Breast epithelium (tissue), 4 donors: ENCODE results near the gene COA3. TPM values are rescaled to one million over a fixed set of nuclear protein-coding genes. Genes with fewer than 3 reads are reported as not detected.
"Not testable (repeated sequence)": the region's sequence is repeated elsewhere in the genome, so short reads cannot be mapped to it uniquely, and the experiment has no call there.

Experiments
- DNase-seq, 2 donors: peaks; one replicate each; pipeline ENCODE4 v3.0.0-alpha.2; 2019; ENCODE audit warnings: low spot score in 2 of 2
- H3K27ac ChIP-seq, 2 donors: fragments of 200-600 bp; sonication (generic) in 1 of 2; one replicate each; pipeline ENCODE4 v1.5.1; 2016 to 2019; ENCODE audit warnings: mild to moderate bottlenecking in 1 of 2
- H3K27me3 ChIP-seq, 2 donors: fragments of 200-600 bp; sonication (generic) in 1 of 2; one replicate each; pipeline versions ENCODE4 v1.5.1 to v1.6.0; 2017 to 2019; ENCODE audit warnings: control low read depth in 1 of 2, mild to moderate bottlenecking in 1 of 2
- H3K36me3 ChIP-seq: fragments of 200-600 bp; one replicate; pipeline ENCODE4 v1.5.1; 2019
- H3K4me1 ChIP-seq, 2 donors: fragments of 200-600 bp; sonication (generic); one replicate each; pipeline ENCODE4 v1.5.1; 2016 to 2019; ENCODE audit warnings: control low read depth in 1 of 2
- H3K4me3 ChIP-seq, 3 donors: fragments of 200-600 bp; sonication (generic); 1 replicate in 2 of 3; 2 replicates in 1 of 3; pipeline ENCODE4 v1.5.1; 2016 to 2019; ENCODE audit warnings: mild to moderate bottlenecking in 3 of 3, moderate library complexity in 2 of 3
- H3K9me3 ChIP-seq, 2 donors: fragments of 200-600 bp; sonication (generic) in 1 of 2; one replicate each; pipeline ENCODE4 v1.5.1; 2016 to 2019; ENCODE audit warnings: control low read depth in 1 of 2
- CTCF ChIP-seq, 3 donors: fragments of 450-650 bp; IDR thresholded peaks; one replicate each; pipeline ENCODE4 v1.5.1; 2016 to 2017; ENCODE audit warnings: antibody characterized with exemption in 3 of 3, mild to moderate bottlenecking in 3 of 3, moderate library complexity in 3 of 3
- POLR2A ChIP-seq: fragments of 450-650 bp; IDR thresholded peaks from one replicate; pipeline ENCODE4 v1.6.1; 2016; ENCODE audit warnings: antibody characterized with exemption, mild to moderate bottlenecking, moderate library complexity
- POLR2AphosphoS5 ChIP-seq, 3 donors: sonication (generic); formaldehyde crosslinking; IDR thresholded peaks; one replicate each; pipeline ENCODE4 v1.6.1; 2017; ENCODE audit warnings: antibody characterized with exemption in 3 of 3
- intact Hi-C: fragments of 100-400 bp; cut with DNase I; formaldehyde crosslinking; loops from one replicate; pipeline ENCODE4 v1.15.1; 2023; ENCODE audit warnings: low total_unique reads
- total RNA-seq, 3 donors: library from RNA; depleted of rRNA; stranded (reverse); fragments of >200 nt; gene quantifications; one replicate each; pipeline ENCODE4 v1.1.0, GENCODE V29; 2016

COA3 gene
- total RNA-seq, 3 donors from 2014 or later: 52.6 to 74.1 (median 72.8) TPM

GRCh38 chr17:42774066-42774745 is 24.3 kb downstream of the COA3 start:
- Histone ChIP-seq H3K9me3 (no peaks in the 10 kb centered on the region), H3K27me3 (no peaks in the 10 kb centered on the region), H3K36me3 (peaks cover 3% of the 10 kb centered on the region), H3K27ac (peak overlapping the region; percentile 81 to 84), H3K4me1 (no peaks in the 10 kb centered on the region), H3K4me3 (peak overlapping the region; percentile 67 to 78 (median 76))
- intact Hi-C loops: no loop called here
- DNase-seq: no peak
- TF ChIP-seq POLR2AphosphoS5 (IDR thresholded peaks at IDR 0.05) (no peak), CTCF (IDR thresholded peaks at IDR 0.05) (no peak), POLR2A (no peak)

- H3K4me3 ChIP-seq: peak within 1 kb of the TSS; percentile 67 to 78 (median 76)
- no peaks in the 10 kb centered on the region for H3K9me3 ChIP-seq
- H3K27ac ChIP-seq: peak within 1 kb of the TSS; percentile 81 to 84
- intact Hi-C loops: no loop called here
- H3K36me3 ChIP-seq: peaks cover 3% of the 10 kb centered on the region
- no peaks in the 10 kb centered on the region for H3K27me3 ChIP-seq
- TF ChIP-seq POLR2A: peak; percentile 61
- TF ChIP-seq POLR2AphosphoS5 (IDR thresholded peaks at IDR 0.05): peak; percentile 86 to 94 (median 88)
- no peak for TF ChIP-seq CTCF (IDR thresholded peaks at IDR 0.05)
- H3K4me1 ChIP-seq: no peaks in the 10 kb centered on the region
- peak; percentile 64 to 70 for DNase-seq
Measured at GRCh38 chr17:42773290-42774035, 25.0 kb downstream of the COA3 start, which contains the start of gene VPS25. Gene VPS25, plus strand, starts transcription at chr17:42773449. Its CDS starts 27 bp downstream, at chr17:42773476.

GRCh38 chr17:42772945-42773289 is 25.6 kb downstream of the COA3 start:
- H3K27ac ChIP-seq: peak overlapping the region; percentile 81 to 84
- H3K27me3 ChIP-seq: no peaks in the 10 kb centered on the region
- intact Hi-C loops: no loop called here

GRCh38 chr17:42769964-42770363 is 28.5 kb downstream of the COA3 start:
- DNase-seq, H3K36me3 ChIP-seq, H3K4me3 ChIP-seq, H3K9me3 ChIP-seq, intact Hi-C loops, H3K27ac ChIP-seq, H3K4me1 ChIP-seq, H3K27me3 ChIP-seq: not testable (repeated sequence)

More at GRCh38 chr17:42772945-42773289, 25.6 kb downstream of the COA3 start:
- Histone ChIP-seq H3K9me3 (no peaks in the 10 kb centered on the region), H3K4me3 (peak overlapping the region; percentile 67 to 78 (median 76)), H3K36me3 (no peaks in the 10 kb centered on the region), H3K4me1 (no peaks in the 10 kb centered on the region)
- TF ChIP-seq POLR2AphosphoS5 (IDR thresholded peaks at IDR 0.05): no peak
- TF ChIP-seq POLR2A: no peak
- TF ChIP-seq CTCF (IDR thresholded peaks at IDR 0.05): no peak
- DNase-seq: no peak

- H3K9me3 ChIP-seq, H3K27ac ChIP-seq, intact Hi-C loops, H3K36me3 ChIP-seq, DNase-seq, H3K4me1 ChIP-seq, H3K27me3 ChIP-seq, H3K4me3 ChIP-seq: not testable (repeated sequence)
Measured at GRCh38 chr17:42768006-42768405, 30.5 kb downstream of the COA3 start.

- no peak overlapping the region for H3K4me3 ChIP-seq
- no peaks in the 10 kb centered on the region for H3K9me3 ChIP-seq
- no peaks in the 10 kb centered on the region for H3K4me1 ChIP-seq
- H3K27me3 ChIP-seq: no peaks in the 10 kb centered on the region
- no peaks in the 10 kb centered on the region for H3K36me3 ChIP-seq
- intact Hi-C loops: no loop called here
- TF ChIP-seq CTCF (IDR thresholded peaks at IDR 0.05) (no peak), POLR2A (no peak), POLR2AphosphoS5 (IDR thresholded peaks at IDR 0.05) (no peak)
- H3K27ac ChIP-seq: no peak overlapping the region
- no peak for DNase-seq
Measured at GRCh38 chr17:42767512-42767911, 31.0 kb downstream of the COA3 start.
